GM12878 (cell line): Measurements from ENCODE around the gene KDM6A.

Experiments used
- ETV6 ChIP-seq, 2 experiments: fragments of 450-650 bp in 1 of 2; IDR thresholded peaks in 1 of 2; conservative IDR thresholded peaks in 1 of 2; 2 replicates each; pipeline ENCODE4 v1.6.1; 2014; ENCODE audit warnings: antibody characterized with exemption in 1 of 2, borderline replicate concordance in 1 of 2, low read depth in 1 of 2, mild to moderate bottlenecking in 1 of 2, moderate library complexity in 1 of 2
- POLR2A ChIP-seq: IDR thresholded peaks from 2 replicates; pipeline ENCODE4 v1.6.1; 2011; ENCODE audit warnings: low read depth, mild to moderate bottlenecking, low read length

- TF ChIP-seq POLR2A (no peak), ETV6 (conservative IDR thresholded peaks at IDR 0.05 in 1 of 2, IDR thresholded peaks at IDR 0.05 in 1 of 2; ENCODE audit: borderline replicate concordance in 1 of 2, low read depth in 1 of 2) (no peak)
Measured at GRCh38 chrX:44970709-44971108, 97.7 kb downstream of the KDM6A start.
